Esophagus squamous epithelium (tissue), 4 donors: Measurements from ENCODE around the gene MYH7B.

Experiments
- POLR2A ChIP-seq, 4 donors: fragments of 450-650 bp; IDR thresholded peaks; one replicate each; pipeline ENCODE4 v1.6.1; 2017; ENCODE audit warnings: antibody characterized with exemption in 4 of 4, mild to moderate bottlenecking in 4 of 4, moderate library complexity in 3 of 4
- TF ChIP-seq, protein P1 (sequence below), 6 experiments: fragments of 450-650 bp in 4 of 6; fragments of 200-600 bp in 2 of 6; sonication (generic) in 2 of 6; IDR thresholded peaks; one replicate each; pipeline ENCODE4 v1.5.1; 2016 to 2019; ENCODE audit warnings: antibody characterized with exemption in 6 of 6, mild to moderate bottlenecking in 4 of 6, moderate library complexity in 4 of 6

GRCh38 chr20:34956041-34956458 lies 382 bp downstream of the MYH7B start:
- TF ChIP-seq, protein P1, sequence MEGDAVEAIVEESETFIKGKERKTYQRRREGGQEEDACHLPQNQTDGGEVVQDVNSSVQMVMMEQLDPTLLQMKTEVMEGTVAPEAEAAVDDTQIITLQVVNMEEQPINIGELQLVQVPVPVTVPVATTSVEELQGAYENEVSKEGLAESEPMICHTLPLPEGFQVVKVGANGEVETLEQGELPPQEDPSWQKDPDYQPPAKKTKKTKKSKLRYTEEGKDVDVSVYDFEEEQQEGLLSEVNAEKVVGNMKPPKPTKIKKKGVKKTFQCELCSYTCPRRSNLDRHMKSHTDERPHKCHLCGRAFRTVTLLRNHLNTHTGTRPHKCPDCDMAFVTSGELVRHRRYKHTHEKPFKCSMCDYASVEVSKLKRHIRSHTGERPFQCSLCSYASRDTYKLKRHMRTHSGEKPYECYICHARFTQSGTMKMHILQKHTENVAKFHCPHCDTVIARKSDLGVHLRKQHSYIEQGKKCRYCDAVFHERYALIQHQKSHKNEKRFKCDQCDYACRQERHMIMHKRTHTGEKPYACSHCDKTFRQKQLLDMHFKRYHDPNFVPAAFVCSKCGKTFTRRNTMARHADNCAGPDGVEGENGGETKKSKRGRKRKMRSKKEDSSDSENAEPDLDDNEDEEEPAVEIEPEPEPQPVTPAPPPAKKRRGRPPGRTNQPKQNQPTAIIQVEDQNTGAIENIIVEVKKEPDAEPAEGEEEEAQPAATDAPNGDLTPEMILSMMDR (IDR thresholded peaks at IDR 0.05) = no peak
- no peak for TF ChIP-seq POLR2A (IDR thresholded peaks at IDR 0.05)
